ENCODE measurements around the gene KNTC1.
"Not testable (repeated sequence)": the region's sequence is repeated elsewhere in the genome, so short reads cannot be mapped to it uniquely, and the experiment has no call there.

Gene KNTC1

DNA sequence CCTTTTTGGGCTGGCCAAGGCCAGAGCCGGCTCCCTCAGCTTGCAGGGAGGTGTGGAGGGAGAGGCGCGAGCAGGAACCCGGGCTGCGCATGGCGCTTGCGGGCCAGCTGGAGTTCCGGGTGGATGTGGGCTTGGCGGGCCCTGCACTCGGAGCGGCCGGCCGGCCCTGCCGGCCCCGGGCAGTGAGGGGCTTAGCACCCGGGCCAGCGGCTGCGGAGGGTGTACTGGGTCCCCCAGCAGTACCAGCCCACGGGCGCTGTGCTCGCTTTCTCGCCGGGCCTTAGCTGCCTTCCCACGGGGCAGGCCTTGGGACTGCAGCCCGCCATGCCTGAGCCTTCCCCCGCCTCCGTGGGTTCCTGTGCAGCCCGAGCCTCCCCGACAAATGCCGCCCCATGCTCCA is 64.9 kb downstream of the KNTC1 start:
- not testable (repeated sequence) for H3K9me3 ChIP-seq (ENCODE audit: low read length); H3K4me1 ChIP-seq (ENCODE audit: insufficient read depth, low read length); H3K4me3 ChIP-seq (ENCODE audit: low read length); H3K27me3 ChIP-seq (ENCODE audit: insufficient read depth, low read length); H2AFZ ChIP-seq (ENCODE audit: low read depth, low read length)
- H3K36me3 ChIP-seq (ENCODE audit: insufficient read depth, low read length) = peaks cover 64% of the 10 kb centered on the region

DNA sequence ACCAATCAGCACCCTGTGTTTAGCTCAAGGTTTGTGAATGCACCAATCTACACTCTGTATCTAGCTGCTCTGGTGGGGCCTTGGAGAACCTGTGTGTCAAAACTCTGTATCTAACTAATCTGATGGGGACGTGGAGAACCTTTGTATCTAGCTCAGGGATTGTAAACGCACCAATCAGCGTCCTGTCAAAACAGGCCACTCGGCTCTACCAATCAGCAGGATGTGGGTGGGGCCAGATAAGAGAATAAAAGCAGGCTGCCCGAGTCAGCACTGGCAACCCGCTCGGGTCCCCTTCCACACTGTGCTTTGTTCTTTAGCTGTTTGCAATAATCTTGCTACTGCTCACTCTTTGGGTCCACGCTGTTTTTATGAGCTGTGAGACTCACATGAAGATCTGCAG is 65.5 kb downstream of the KNTC1 start:
- H3K4me3 ChIP-seq (ENCODE audit: low read length); H3K27me3 ChIP-seq (ENCODE audit: insufficient read depth, low read length); H3K9me3 ChIP-seq (ENCODE audit: low read length); H2AFZ ChIP-seq (ENCODE audit: low read depth, low read length); H3K4me1 ChIP-seq (ENCODE audit: insufficient read depth, low read length): not testable (repeated sequence)
- H3K36me3 ChIP-seq (ENCODE audit: insufficient read depth, low read length) = peaks cover 62% of the 10 kb centered on the region

- H3K4me3 ChIP-seq (ENCODE audit: low read length) = no peak overlapping the region
- no peaks in the 10 kb centered on the region for H3K9me3 ChIP-seq (ENCODE audit: low read length)
- no peak overlapping the region for H2AFZ ChIP-seq (ENCODE audit: low read depth, low read length)
- no peaks in the 10 kb centered on the region for H3K4me1 ChIP-seq (ENCODE audit: insufficient read depth, low read length)
- peaks cover 55% of the 10 kb centered on the region for H3K36me3 ChIP-seq (ENCODE audit: insufficient read depth, low read length)
- H3K27me3 ChIP-seq (ENCODE audit: insufficient read depth, low read length) = no peaks in the 10 kb centered on the region
These were observed 66.9 kb downstream of the KNTC1 start for GRCh38 chr12:122593910-122594309.

- Histone ChIP-seq H3K36me3 (ENCODE audit: insufficient read depth, low read length) (peaks cover 45% of the 10 kb centered on the region), H3K4me1 (ENCODE audit: insufficient read depth, low read length) (no peaks in the 10 kb centered on the region)
These were observed 69.8 kb downstream of the KNTC1 start for GRCh38 chr12:122596838-122597237.

DNA sequence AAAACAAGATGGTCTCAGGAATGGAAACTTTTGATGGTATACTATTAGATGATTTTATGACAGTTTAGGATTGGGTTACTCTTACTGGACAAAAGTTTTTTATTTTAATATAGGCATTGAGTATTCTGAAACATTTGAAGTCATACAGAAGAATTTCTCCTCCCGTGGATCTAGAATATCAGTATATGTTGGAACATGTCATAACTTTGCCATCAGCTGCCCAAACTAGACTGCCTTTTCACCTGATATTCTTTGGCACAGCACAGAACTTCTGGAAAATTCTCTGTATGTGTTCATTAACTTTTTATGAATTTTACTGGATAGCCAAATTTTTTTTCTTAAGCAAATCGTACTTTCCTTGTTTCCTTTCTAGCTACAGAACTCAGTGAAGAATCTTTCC is 75.4 kb downstream of the KNTC1 start:
- H3K4me3 ChIP-seq (ENCODE audit: low read length) = no peak overlapping the region
- no peaks in the 10 kb centered on the region for H3K9me3 ChIP-seq (ENCODE audit: low read length)
- H3K27me3 ChIP-seq (ENCODE audit: insufficient read depth, low read length) = no peaks in the 10 kb centered on the region
- no peak overlapping the region for H2AFZ ChIP-seq (ENCODE audit: low read depth, low read length)
- peaks cover 65% of the 10 kb centered on the region for H3K36me3 ChIP-seq (ENCODE audit: insufficient read depth, low read length)
- no peaks in the 10 kb centered on the region for H3K4me1 ChIP-seq (ENCODE audit: insufficient read depth, low read length)

More at GRCh38 chr12:122596838-122597237, 69.8 kb downstream of the KNTC1 start:
- H3K27me3 ChIP-seq (ENCODE audit: insufficient read depth, low read length) = no peaks in the 10 kb centered on the region
- no peak overlapping the region for H3K4me3 ChIP-seq (ENCODE audit: low read length)
- H3K9me3 ChIP-seq (ENCODE audit: low read length) = no peaks in the 10 kb centered on the region
- H2AFZ ChIP-seq (ENCODE audit: low read depth, low read length) = no peak overlapping the region

- Histone ChIP-seq H3K36me3 (ENCODE audit: insufficient read depth, low read length) (peaks cover 74% of the 10 kb centered on the region), H2AFZ (ENCODE audit: low read depth, low read length) (no peak overlapping the region), H3K4me1 (ENCODE audit: insufficient read depth, low read length) (no peaks in the 10 kb centered on the region), H3K27me3 (ENCODE audit: insufficient read depth, low read length) (no peaks in the 10 kb centered on the region), H3K4me3 (ENCODE audit: low read length) (no peak overlapping the region), H3K9me3 (ENCODE audit: low read length) (no peaks in the 10 kb centered on the region)
These were observed 77.9 kb downstream of the KNTC1 start for GRCh38 chr12:122604993-122605392.

DNA sequence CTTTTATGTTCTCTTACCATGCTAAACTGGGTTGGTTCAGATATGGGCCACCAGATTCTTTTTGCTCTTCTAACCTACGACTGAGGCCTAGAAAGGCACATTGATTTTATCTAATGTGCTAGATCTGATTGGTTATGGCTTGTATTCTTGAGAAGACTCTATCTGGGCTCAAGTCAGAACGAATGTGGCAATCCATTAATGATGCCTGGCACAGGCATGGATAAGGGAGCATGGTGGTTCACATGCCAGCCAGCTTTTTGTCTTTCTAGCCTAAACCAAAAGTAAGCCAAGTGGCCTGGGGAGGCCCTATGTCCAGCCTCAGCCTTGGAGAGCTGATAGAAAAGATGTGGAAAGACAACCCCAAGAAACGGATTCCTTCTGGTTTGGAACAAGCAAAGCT is 82.7 kb downstream of the KNTC1 start:
- Histone ChIP-seq H3K4me3 (ENCODE audit: low read length) (no peak overlapping the region), H3K27me3 (ENCODE audit: insufficient read depth, low read length) (no peaks in the 10 kb centered on the region), H3K36me3 (ENCODE audit: insufficient read depth, low read length) (peaks cover 87% of the 10 kb centered on the region), H3K4me1 (ENCODE audit: insufficient read depth, low read length) (no peaks in the 10 kb centered on the region), H2AFZ (ENCODE audit: low read depth, low read length) (no peak overlapping the region), H3K9me3 (ENCODE audit: low read length) (no peaks in the 10 kb centered on the region)

- H3K36me3 ChIP-seq (ENCODE audit: insufficient read depth, low read length) = peaks cover 86% of the 10 kb centered on the region
- H3K4me1 ChIP-seq (ENCODE audit: insufficient read depth, low read length) = no peaks in the 10 kb centered on the region
- H3K27me3 ChIP-seq (ENCODE audit: insufficient read depth, low read length) = no peaks in the 10 kb centered on the region
- no peak overlapping the region for H3K4me3 ChIP-seq (ENCODE audit: low read length)
- H3K9me3 ChIP-seq (ENCODE audit: low read length) = no peaks in the 10 kb centered on the region
- no peak overlapping the region for H2AFZ ChIP-seq (ENCODE audit: low read depth, low read length)
These were observed 83.2 kb downstream of the KNTC1 start for GRCh38 chr12:122610207-122610606.

DNA sequence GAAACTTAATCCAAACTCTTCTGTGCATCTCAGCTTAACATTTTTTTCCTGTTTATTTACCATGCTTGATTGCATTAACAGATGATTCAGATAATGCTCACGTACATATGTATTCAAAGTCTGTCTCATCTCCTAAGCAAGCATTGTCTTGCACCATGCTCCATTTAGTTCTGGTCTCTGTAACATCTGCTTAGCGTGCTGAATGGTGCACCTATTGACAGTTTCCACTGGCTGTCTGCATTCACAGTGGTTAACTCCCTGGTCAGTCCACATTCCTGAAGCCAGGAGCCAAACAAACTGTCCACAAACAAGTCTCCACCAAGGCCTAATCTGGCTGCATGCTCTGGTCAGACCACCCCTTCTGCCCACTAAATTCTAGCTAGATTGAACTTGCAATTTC is 83.9 kb downstream of the KNTC1 start:
- Histone ChIP-seq H3K9me3 (ENCODE audit: low read length) (no peaks in the 10 kb centered on the region), H3K4me1 (ENCODE audit: insufficient read depth, low read length) (no peaks in the 10 kb centered on the region), H3K36me3 (ENCODE audit: insufficient read depth, low read length) (peaks cover 86% of the 10 kb centered on the region), H2AFZ (ENCODE audit: low read depth, low read length) (no peak overlapping the region), H3K27me3 (ENCODE audit: insufficient read depth, low read length) (no peaks in the 10 kb centered on the region), H3K4me3 (ENCODE audit: low read length) (no peak overlapping the region)

- no peaks in the 10 kb centered on the region for H3K4me1 ChIP-seq (ENCODE audit: insufficient read depth, low read length)
These were observed 87.8 kb downstream of the KNTC1 start for GRCh38 chr12:122614839-122615238.

GRCh38 chr12:122615780-122616179 is 88.7 kb downstream of the KNTC1 start:
- Histone ChIP-seq H3K4me3 (ENCODE audit: low read length) (no peak overlapping the region), H3K9me3 (ENCODE audit: low read length) (no peaks in the 10 kb centered on the region), H3K4me1 (ENCODE audit: insufficient read depth, low read length) (no peaks in the 10 kb centered on the region), H2AFZ (ENCODE audit: low read depth, low read length) (no peak overlapping the region), H3K27me3 (ENCODE audit: insufficient read depth, low read length) (no peaks in the 10 kb centered on the region), H3K36me3 (ENCODE audit: insufficient read depth, low read length) (peaks cover 80% of the 10 kb centered on the region)

More at GRCh38 chr12:122614839-122615238, 87.8 kb downstream of the KNTC1 start:
- Histone ChIP-seq H3K9me3 (ENCODE audit: low read length) (no peaks in the 10 kb centered on the region), H3K36me3 (ENCODE audit: insufficient read depth, low read length) (peaks cover 81% of the 10 kb centered on the region), H3K27me3 (ENCODE audit: insufficient read depth, low read length) (no peaks in the 10 kb centered on the region), H3K4me3 (ENCODE audit: low read length) (no peak overlapping the region), H2AFZ (ENCODE audit: low read depth, low read length) (no peak overlapping the region)

DNA sequence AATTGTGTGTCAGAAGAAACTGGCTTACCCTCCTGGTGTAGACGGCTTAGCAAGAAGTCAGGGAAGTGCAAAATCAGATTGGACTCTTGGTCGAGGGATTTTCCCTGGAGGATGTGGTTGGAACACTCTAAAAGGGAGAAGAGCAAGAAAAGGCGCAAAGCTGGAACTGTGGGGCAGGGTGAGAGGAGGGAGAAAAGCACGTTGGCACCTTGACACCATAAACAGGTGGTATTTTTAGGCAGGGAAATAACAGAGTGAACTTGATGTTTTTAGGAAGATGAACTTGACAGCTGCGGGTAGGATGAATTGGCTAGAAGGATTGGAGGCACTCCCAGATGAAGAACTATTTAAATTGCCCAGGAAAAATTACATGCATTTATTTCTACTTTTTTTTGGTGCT is 108.4 kb downstream of the KNTC1 start:
- Histone ChIP-seq H3K9me3 (ENCODE audit: low read length) (no peaks in the 10 kb centered on the region), H3K4me1 (ENCODE audit: insufficient read depth, low read length) (no peaks in the 10 kb centered on the region), H2AFZ (ENCODE audit: low read depth, low read length) (no peak overlapping the region), H3K36me3 (ENCODE audit: insufficient read depth, low read length) (peaks cover 24% of the 10 kb centered on the region), H3K27me3 (ENCODE audit: insufficient read depth, low read length) (no peaks in the 10 kb centered on the region), H3K4me3 (ENCODE audit: low read length) (no peak overlapping the region)

DNA sequence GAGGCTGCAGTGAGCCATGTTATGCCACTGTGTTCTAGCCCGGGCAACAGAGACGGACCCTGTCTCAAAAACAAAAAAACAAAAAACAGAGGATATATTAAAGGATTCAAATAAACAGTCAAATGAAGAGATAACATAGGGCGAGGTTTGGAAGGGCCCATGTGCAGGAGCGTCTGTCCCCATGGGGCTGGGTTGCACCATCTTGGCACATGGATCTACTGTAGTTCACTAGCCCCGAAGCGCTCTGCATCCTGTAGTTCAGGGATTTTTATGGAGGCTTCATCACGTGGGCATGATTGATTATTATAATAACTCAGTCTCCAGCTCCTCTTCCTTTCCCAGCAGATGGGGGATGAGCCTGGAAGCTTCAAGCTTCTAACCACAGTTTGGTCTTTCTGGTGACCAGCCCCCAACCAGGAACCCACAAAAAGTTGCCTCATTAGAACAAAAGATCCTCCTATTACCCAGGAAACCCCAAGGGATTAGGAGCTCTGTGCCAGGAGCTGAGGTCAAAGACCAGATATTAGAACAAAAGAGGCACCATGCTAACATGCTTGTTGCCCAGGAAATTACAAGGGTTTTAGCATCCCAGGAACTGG is 116.3 kb downstream of the KNTC1 start:
- no peak overlapping the region for H3K4me3 ChIP-seq (ENCODE audit: low read length)
- no peaks in the 10 kb centered on the region for H3K36me3 ChIP-seq (ENCODE audit: insufficient read depth, low read length)
- no peaks in the 10 kb centered on the region for H3K27me3 ChIP-seq (ENCODE audit: insufficient read depth, low read length)

DNA sequence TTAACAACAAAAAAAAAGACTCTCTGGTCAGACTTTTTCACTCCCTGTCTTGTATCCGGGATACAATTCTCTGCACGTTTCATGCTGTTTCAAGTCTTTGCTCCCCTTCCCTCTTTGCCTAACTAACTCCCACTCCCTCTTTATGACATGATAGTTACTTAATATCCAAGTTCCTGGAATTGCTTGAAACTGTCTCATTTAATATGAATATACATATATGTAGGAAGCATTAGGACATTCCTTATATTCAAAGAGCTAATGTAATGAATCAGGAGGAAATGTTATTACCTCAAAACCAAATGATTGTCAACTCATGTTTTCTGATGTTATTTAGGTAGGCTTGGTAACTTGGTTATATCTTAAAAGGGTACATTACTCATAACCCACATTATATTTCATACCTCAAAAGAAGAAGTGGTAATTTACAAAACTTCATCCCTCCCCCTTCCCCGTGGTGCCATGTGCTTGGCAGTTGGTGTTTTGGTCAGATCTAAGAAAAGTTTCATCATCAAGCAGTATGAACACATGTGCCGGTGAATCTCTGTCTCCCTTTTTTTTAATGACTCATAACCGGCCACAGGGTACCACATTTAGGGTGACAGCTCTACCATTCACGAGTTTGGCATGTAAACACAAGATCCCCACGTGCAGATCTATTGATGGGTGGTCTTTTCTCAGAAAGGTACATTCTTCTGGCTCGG is 119.6 kb downstream of the KNTC1 start:
- H3K9me3 ChIP-seq (ENCODE audit: low read length) = peaks cover 2% of the 10 kb centered on the region
- H2AFZ ChIP-seq (ENCODE audit: low read depth, low read length) = no peak overlapping the region
- peaks cover 4% of the 10 kb centered on the region for H3K4me1 ChIP-seq (ENCODE audit: insufficient read depth, low read length)
- no peak overlapping the region for H3K4me3 ChIP-seq (ENCODE audit: low read length)
- no peaks in the 10 kb centered on the region for H3K27me3 ChIP-seq (ENCODE audit: insufficient read depth, low read length)
- H3K36me3 ChIP-seq (ENCODE audit: insufficient read depth, low read length) = no peaks in the 10 kb centered on the region

More for the DNA sequence above, 116.3 kb downstream of the KNTC1 start:
- peaks cover 4% of the 10 kb centered on the region for H3K4me1 ChIP-seq (ENCODE audit: insufficient read depth, low read length)
- H2AFZ ChIP-seq (ENCODE audit: low read depth, low read length) = no peak overlapping the region
- H3K9me3 ChIP-seq (ENCODE audit: low read length) = peaks cover 2% of the 10 kb centered on the region

Measured in neuron (in vitro differentiated cells).